GM10266 (cell line): ENCODE results near the gene PIGV.

Source experiments
- DNase-seq: peaks from one replicate; pipeline ENCODE4 v3.0.0; 2012; ENCODE audit errors: extremely low spot score
- CTCF ChIP-seq: IDR thresholded peaks from 2 replicates; pipeline ENCODE4 v1.5.1; 2012; ENCODE audit warnings: mild to moderate bottlenecking, low read depth; ENCODE audit not compliant: control insufficient read depth, insufficient read depth; ENCODE audit errors: missing control alignments

The PIGV gene

GRCh38 chr1:26772687-26773086 lies 15.1 kb upstream of the PIGV start:
- DNase-seq, result no peak
- TF ChIP-seq CTCF, result no peak

GRCh38 chr1:26774462-26774861 lies 13.3 kb upstream of the PIGV start:
- no peak for TF ChIP-seq CTCF

GRCh38 chr1:26775666-26776065 lies 12.1 kb upstream of the PIGV start:
- DNase-seq, result no peak
- TF ChIP-seq CTCF, result no peak

More at GRCh38 chr1:26774462-26774861, 13.3 kb upstream of the PIGV start:
- no peak for DNase-seq

GRCh38 chr1:26779098-26779668 lies 8.6 kb upstream of the PIGV start:
- no peak for DNase-seq
- no peak for TF ChIP-seq CTCF

GRCh38 chr1:26780344-26780957 lies 7.3 kb upstream of the PIGV start:
- DNase-seq, result no peak
- no peak for TF ChIP-seq CTCF

GRCh38 chr1:26781206-26781825 lies 6.4 kb upstream of the PIGV start:
- no peak for TF ChIP-seq CTCF

More at GRCh38 chr1:26781206-26781825, 6.4 kb upstream of the PIGV start:
- no peak for DNase-seq
